Activated CD8-positive, alpha-beta memory T cell treated with anti-CD3 and anti-CD28 coated beads, Interleukin-2, amount 50 U/mL, for 1 hour (primary cell): Measurements from ENCODE around the gene PRDX3.

Experiments used
- DNase-seq: peaks from one replicate; pipeline ENCODE4 v3.0.0-alpha.2; 2020; ENCODE audit errors: extremely low read depth

The PRDX3 gene

GRCh38 chr10:119129721-119130120 lies 48.9 kb downstream of the PRDX3 start:
- DNase-seq: no peak

DNA sequence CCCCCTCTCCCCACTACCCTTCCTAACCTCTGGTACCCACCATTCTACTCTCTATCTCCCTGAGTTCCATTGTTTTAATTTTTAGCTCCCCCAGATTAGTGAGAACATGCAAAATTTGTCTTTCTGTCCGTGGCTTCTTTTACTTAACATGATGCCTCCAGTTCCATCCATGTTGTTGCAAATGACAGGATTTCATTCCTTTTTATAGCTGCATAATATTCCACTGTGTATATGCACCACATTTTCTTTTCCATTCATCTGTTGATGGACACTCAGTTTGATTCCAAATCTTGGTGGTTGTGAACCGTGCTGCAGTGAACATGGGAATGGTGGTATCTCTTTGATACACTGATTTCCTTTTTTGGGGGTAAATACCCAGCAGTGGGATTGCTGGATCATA lies 52.7 kb downstream of the PRDX3 start:
- DNase-seq: no peak

- DNase-seq: no peak
Measured at GRCh38 chr10:119120875-119121274, 57.7 kb downstream of the PRDX3 start.

DNA sequence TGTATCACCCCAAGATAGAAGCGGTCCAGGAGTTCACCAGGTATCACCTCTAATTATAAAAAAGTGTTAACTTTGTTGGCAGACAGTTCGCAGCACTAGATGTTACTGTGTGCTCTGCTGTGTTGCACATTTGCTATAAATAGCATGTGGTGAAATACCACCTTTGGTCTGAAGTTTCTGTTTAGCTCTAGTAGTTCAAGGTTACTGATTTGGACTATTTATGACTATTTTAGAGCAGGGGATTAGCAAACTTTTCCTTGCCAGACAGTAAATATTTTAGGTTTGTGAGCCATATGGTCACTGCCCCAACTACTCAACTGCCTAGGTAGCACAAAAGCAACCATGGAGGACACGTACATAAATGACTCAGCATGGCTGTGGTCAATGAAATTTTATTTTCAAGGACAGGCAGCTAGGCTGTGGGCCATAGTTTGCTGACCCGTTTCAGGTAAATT lies 58.2 kb downstream of the PRDX3 start:
- no peak for DNase-seq

DNA sequence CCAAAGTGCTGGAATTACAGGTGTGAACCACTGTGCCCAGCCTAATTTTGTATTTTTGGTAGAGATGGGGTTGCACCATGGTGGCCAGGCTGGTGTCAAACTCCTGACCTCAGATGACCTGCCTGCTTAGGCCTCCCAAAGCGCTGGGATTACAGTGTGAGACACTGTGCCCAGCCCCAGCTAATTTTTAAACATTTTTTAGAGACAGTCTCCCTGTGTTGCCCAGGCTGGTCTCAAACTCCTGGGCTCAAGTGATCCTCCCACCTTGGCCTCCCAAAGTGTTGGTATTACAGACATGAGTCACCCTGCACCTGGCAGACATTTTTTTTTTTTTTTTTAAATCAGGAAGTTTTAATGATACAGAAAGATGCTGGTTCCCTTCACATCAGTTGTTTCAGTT lies 59.2 kb downstream of the PRDX3 start:
- no peak for DNase-seq

- no peak for DNase-seq
Measured at GRCh38 chr10:119118231-119118630, 60.4 kb downstream of the PRDX3 start.
